Endodermal cell (in vitro differentiated cells): ENCODE results near the gene CERS6. TPM values are rescaled to one million over a fixed set of nuclear protein-coding genes. Genes with fewer than 3 reads are reported as not detected.

Experiments
- DNase-seq: peaks from one replicate; pipeline ENCODE4 v3.0.0-alpha.2; 2017
- H3K27ac ChIP-seq: 2 replicates; pipeline ENCODE4 v1.5.1; 2013; ENCODE audit warnings: mild to moderate bottlenecking, low read depth, low read length, moderate library complexity
- H3K27me3 ChIP-seq: 2 replicates; pipeline ENCODE4 v1.6.1; 2013; ENCODE audit warnings: mild to moderate bottlenecking, low read length, moderate library complexity; ENCODE audit not compliant: insufficient read depth, control insufficient read depth, poor library complexity, severe bottlenecking
- H3K36me3 ChIP-seq: 2 replicates; pipeline ENCODE4 v1.7.0; 2013; ENCODE audit warnings: mild to moderate bottlenecking, low read length, moderate library complexity; ENCODE audit not compliant: control insufficient read depth, insufficient read depth
- H3K4me1 ChIP-seq: one replicate; pipeline ENCODE4 v1.7.0; 2013; ENCODE audit warnings: low read length; ENCODE audit not compliant: control insufficient read depth, insufficient read depth
- H3K4me3 ChIP-seq: 2 replicates; pipeline ENCODE4 v1.5.1; 2013; ENCODE audit warnings: mild to moderate bottlenecking, low read length, moderate library complexity
- H3K9ac ChIP-seq: 2 replicates; pipeline ENCODE4 v1.6.1; 2013; ENCODE audit warnings: mild to moderate bottlenecking, low read length, moderate library complexity; ENCODE audit not compliant: poor library complexity, severe bottlenecking; ENCODE audit errors: extremely low read depth
- H3K9me3 ChIP-seq: 2 replicates; pipeline ENCODE4 v1.6.1; 2013; ENCODE audit warnings: mild to moderate bottlenecking, low read length, moderate library complexity; ENCODE audit not compliant: control insufficient read depth
- H3K27ac Mint-ChIP-seq: 2 replicates; pipeline ENCODE4 v1.8.0; 2020; ENCODE audit warnings: mixed read lengths
- H3K27me3 Mint-ChIP-seq: 2 replicates; pipeline ENCODE4 v1.8.0; 2021; ENCODE audit warnings: mild to moderate bottlenecking, mixed read lengths; ENCODE audit not compliant: insufficient read depth
- H3K36me3 Mint-ChIP-seq: 2 replicates; pipeline ENCODE4 v1.8.0; 2020; ENCODE audit warnings: low read depth, mixed read lengths
- H3K4me1 Mint-ChIP-seq: 2 replicates; pipeline ENCODE4 v1.8.0; 2020; ENCODE audit warnings: mixed read lengths
- H3K4me3 Mint-ChIP-seq: 2 replicates; pipeline ENCODE4 v1.8.0; 2020; ENCODE audit warnings: mild to moderate bottlenecking, moderate library complexity, mixed read lengths
- H3K9me3 Mint-ChIP-seq: 2 replicates; pipeline ENCODE4 v1.8.0; 2020; ENCODE audit warnings: mild to moderate bottlenecking, mixed read lengths
- WGBS, 2 experiments: methylation state at CpG; one replicate each; pipeline versions ENCODE4 v1.1.5 to v1.1.7; 2013; ENCODE audit warnings: missing lambda C conversion rate in 2 of 2, mixed read lengths in 1 of 2; ENCODE audit not compliant: insufficient coverage in 1 of 2, insufficient read length in 1 of 2; 5-methylcytosine and 5-hydroxymethylcytosine counted together
- total RNA-seq, 2 donors: library from RNA; stranded (reverse); fragmentation: NEBNext Ultra II Directional in 1 of 2; extraction: Animal tissue kit (Norgen Biotek cat#: 25700) in 1 of 2; gene quantifications; 2 replicates in 1 of 2; 3 replicates in 1 of 2; pipeline ENCODE4 v1.2.1, GENCODE V29; 2021
- TF ChIP-seq, protein P1 (sequence below): fragments of 200-600 bp; sonication (generic); conservative IDR thresholded peaks from 2 replicates; pipeline ENCODE4 v1.5.0; 2021; ENCODE audit warnings: antibody characterized with exemption, mild to moderate bottlenecking

The CERS6 gene
- total RNA-seq, 2 donors from 2014 or later, result 41.3 to 52.0 TPM

DNA sequence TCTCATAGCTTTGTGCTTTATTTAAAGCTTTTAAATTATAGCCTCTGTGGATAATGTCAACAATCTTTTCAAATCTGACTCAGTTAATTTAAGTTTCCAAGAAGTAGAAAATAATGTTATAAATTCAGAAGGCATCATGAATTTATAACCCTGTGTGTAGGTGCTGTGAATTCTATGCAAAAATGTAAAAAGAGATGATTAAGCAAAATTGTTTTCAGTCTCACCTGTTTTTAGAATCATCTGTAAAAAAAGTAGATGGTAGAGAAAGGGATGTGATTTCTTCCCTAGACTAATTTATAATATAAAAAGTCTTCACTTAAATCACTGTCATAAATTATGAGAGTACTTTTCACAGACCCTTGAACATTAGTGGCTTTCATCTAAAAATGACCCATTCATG, 260.8 kb downstream of the CERS6 start:
- no peak overlapping the region for H3K27ac Mint-ChIP-seq
- H3K4me1 ChIP-seq, result no peaks in the 10 kb centered on the region
- no peak for DNase-seq
- no peaks in the 10 kb centered on the region for H3K27me3 Mint-ChIP-seq
- no peaks in the 10 kb centered on the region for H3K27me3 ChIP-seq
- H3K9ac ChIP-seq, result no peak overlapping the region
- H3K4me3 Mint-ChIP-seq, result no peak overlapping the region
- H3K9me3 Mint-ChIP-seq, result no peaks in the 10 kb centered on the region
- peaks cover 1% of the 10 kb centered on the region for H3K4me1 Mint-ChIP-seq
- peaks cover 30% of the 10 kb centered on the region for H3K36me3 Mint-ChIP-seq
- no peak overlapping the region for H3K4me3 ChIP-seq
- no peaks in the 10 kb centered on the region for H3K9me3 ChIP-seq
- H3K27ac ChIP-seq, result no peak overlapping the region
- peaks cover 50% of the 10 kb centered on the region for H3K36me3 ChIP-seq
- TF ChIP-seq, protein P1, sequence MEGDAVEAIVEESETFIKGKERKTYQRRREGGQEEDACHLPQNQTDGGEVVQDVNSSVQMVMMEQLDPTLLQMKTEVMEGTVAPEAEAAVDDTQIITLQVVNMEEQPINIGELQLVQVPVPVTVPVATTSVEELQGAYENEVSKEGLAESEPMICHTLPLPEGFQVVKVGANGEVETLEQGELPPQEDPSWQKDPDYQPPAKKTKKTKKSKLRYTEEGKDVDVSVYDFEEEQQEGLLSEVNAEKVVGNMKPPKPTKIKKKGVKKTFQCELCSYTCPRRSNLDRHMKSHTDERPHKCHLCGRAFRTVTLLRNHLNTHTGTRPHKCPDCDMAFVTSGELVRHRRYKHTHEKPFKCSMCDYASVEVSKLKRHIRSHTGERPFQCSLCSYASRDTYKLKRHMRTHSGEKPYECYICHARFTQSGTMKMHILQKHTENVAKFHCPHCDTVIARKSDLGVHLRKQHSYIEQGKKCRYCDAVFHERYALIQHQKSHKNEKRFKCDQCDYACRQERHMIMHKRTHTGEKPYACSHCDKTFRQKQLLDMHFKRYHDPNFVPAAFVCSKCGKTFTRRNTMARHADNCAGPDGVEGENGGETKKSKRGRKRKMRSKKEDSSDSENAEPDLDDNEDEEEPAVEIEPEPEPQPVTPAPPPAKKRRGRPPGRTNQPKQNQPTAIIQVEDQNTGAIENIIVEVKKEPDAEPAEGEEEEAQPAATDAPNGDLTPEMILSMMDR, result no peak

DNA sequence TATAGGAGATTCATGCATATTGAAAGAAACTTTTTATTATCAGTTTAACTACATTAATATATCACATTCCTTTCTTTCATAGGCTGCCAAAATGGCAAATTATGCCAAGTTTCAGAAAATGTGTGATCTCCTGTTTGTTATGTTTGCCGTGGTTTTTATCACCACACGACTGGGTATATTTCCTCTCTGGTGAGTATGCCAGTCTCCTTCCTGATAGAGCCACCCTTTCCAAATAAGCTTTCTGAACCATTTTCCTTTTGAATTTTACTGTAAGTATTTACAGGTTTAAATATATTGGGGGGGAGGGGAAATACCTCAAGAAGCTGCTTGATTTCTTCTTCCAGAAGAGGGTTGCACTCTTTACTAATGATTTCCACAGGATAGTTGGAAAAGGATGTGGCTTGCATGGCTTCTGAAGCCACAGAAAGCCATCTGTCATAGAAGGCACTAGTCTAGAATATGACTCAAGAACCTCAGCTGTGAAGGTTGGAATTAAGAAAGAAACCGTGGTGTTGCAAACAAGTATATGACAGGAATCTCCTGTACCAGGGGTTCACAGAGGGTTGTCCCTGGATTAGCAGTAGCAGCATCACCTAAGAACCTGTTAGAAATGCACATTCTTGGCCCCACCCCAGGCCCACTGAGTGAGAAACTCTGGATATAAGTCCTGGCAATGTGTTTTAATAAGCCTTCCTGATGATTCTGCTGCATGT, 261.9 kb downstream of the CERS6 start:
- no peaks in the 10 kb centered on the region for H3K9me3 Mint-ChIP-seq
- 94 to 100% methylated on average over 2 to 3 of the region's 3 CpGs for whole genome bisulfite sequencing, 2 experiments

DNA sequence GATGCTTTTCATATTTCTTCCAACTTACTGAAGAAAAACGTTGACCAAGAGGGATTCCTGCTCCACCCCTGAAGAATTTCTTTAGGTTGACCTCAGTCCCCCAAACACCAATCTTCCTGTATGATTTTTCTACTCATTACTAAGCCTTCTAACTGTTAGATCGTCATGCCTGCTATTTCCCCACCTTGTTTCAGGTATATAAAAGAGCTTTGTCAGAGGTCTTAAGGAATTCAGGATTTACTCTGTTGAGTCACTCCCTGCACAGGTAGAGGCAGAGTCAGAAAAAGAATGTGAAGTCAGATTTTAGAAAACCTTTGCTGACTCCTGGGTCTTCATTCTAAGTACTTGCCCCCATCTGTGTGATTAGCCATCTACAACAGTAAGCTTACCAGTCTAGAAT, 262.6 kb downstream of the CERS6 start:
- TF ChIP-seq, protein P1, result no peak
- H3K4me1 Mint-ChIP-seq, result no peaks in the 10 kb centered on the region

More for the DNA sequence above, 261.9 kb downstream of the CERS6 start:
- peaks cover 31% of the 10 kb centered on the region for H3K36me3 Mint-ChIP-seq
- H3K27ac Mint-ChIP-seq, result no peak overlapping the region
- H3K9ac ChIP-seq, result no peak overlapping the region
- H3K27ac ChIP-seq, result no peak overlapping the region
- DNase-seq, result no peak
- TF ChIP-seq, protein P1, result no peak
- no peaks in the 10 kb centered on the region for H3K27me3 Mint-ChIP-seq
- peaks cover 58% of the 10 kb centered on the region for H3K36me3 ChIP-seq
- no peaks in the 10 kb centered on the region for H3K4me1 ChIP-seq
- no peak overlapping the region for H3K4me3 ChIP-seq
- H3K27me3 ChIP-seq, result no peaks in the 10 kb centered on the region
- H3K4me3 Mint-ChIP-seq, result no peak overlapping the region
- H3K4me1 Mint-ChIP-seq, result no peaks in the 10 kb centered on the region
- H3K9me3 ChIP-seq, result no peaks in the 10 kb centered on the region

More for the DNA sequence above, 262.6 kb downstream of the CERS6 start:
- Mint-ChIP-seq H3K27me3 (no peaks in the 10 kb centered on the region), H3K4me3 (no peak overlapping the region), H3K9me3 (no peaks in the 10 kb centered on the region), H3K36me3 (peaks cover 35% of the 10 kb centered on the region), H3K27ac (no peak overlapping the region)
- no peak overlapping the region for H3K27ac ChIP-seq
- WGBS, 2 experiments, result 60 to 91% methylated on average over 1 to 2 of the region's 2 CpGs
- no peak overlapping the region for H3K4me3 ChIP-seq
- peaks cover 2% of the 10 kb centered on the region for H3K9me3 ChIP-seq
- H3K27me3 ChIP-seq, result no peaks in the 10 kb centered on the region
- peaks cover 60% of the 10 kb centered on the region for H3K36me3 ChIP-seq
- H3K4me1 ChIP-seq, result no peaks in the 10 kb centered on the region
- H3K9ac ChIP-seq, result no peak overlapping the region
- no peak for DNase-seq
